Skeletal muscle satellite cell (primary cell): ENCODE measurements around the gene C1QL4.
"Not testable (repeated sequence)": the region's sequence is repeated elsewhere in the genome, so short reads cannot be mapped to it uniquely, and the experiment has no call there.

Source experiments
- H3K27me3 ChIP-seq: 2 replicates; pipeline ENCODE4 v1.7.0; 2013; ENCODE audit warnings: low read length; ENCODE audit not compliant: control insufficient read depth, insufficient read depth
- H3K36me3 ChIP-seq: 2 replicates; pipeline ENCODE4 v1.7.0; 2013; ENCODE audit warnings: mild to moderate bottlenecking, control low read depth, low read length; ENCODE audit not compliant: insufficient read depth
- H3K4me1 ChIP-seq: 2 replicates; pipeline ENCODE4 v1.7.0; 2013; ENCODE audit warnings: low read length; ENCODE audit not compliant: control insufficient read depth, insufficient read depth
- H3K4me2 ChIP-seq: 2 replicates; pipeline ENCODE4 v1.7.0; 2013; ENCODE audit warnings: mild to moderate bottlenecking, low read length
- H3K4me3 ChIP-seq: 2 replicates; pipeline ENCODE4 v1.7.0; 2013; ENCODE audit warnings: low read length
- H3K9ac ChIP-seq: 2 replicates; pipeline ENCODE4 v1.7.0; 2013; ENCODE audit warnings: mild to moderate bottlenecking, low read depth, low read length, moderate library complexity
- H3K9me3 ChIP-seq: replicated peaks from 2 replicates; pipeline ENCODE4 v1.7.0; 2013; ENCODE audit warnings: mild to moderate bottlenecking, control low read depth, low read length

Gene C1QL4

GRCh38 chr12:49282740-49283375, 54.1 kb downstream of the C1QL4 start:
- H3K27me3 ChIP-seq, H3K4me2 ChIP-seq, H3K9me3 ChIP-seq, H3K4me3 ChIP-seq, H3K9ac ChIP-seq, H3K36me3 ChIP-seq: not testable (repeated sequence)
- H3K4me1 ChIP-seq: peaks cover 14% of the 10 kb centered on the region
